H9 (cell line): ENCODE data around the gene TEK. TPM values are rescaled to one million over a fixed set of nuclear protein-coding genes. Genes with fewer than 3 reads are reported as not detected.

Experiments used
- DNase-seq: peaks from one replicate; pipeline ENCODE4 v3.0.0-alpha.2; 2017
- H2AFZ ChIP-seq: one replicate; pipeline ENCODE4 v1.6.1; 2013; ENCODE audit warnings: mild to moderate bottlenecking, low read length, control low read depth, moderate library complexity
- H2AK5ac ChIP-seq: 2 replicates; pipeline ENCODE4 v1.6.1; 2013; ENCODE audit warnings: low read length, control low read depth, mixed read lengths; ENCODE audit not compliant: insufficient read length
- H2BK120ac ChIP-seq: one replicate; pipeline ENCODE4 v1.6.1; 2013; ENCODE audit warnings: low read depth, mild to moderate bottlenecking, low read length, control low read depth, inconsistent platforms; ENCODE audit not compliant: poor library complexity, severe bottlenecking
- H2BK12ac ChIP-seq: 2 replicates; pipeline ENCODE4 v1.6.1; 2013; ENCODE audit warnings: low read length, control low read depth, mixed read lengths, low read depth; ENCODE audit not compliant: insufficient read length
- H2BK15ac ChIP-seq: 2 replicates; pipeline ENCODE4 v1.6.1; 2013; ENCODE audit warnings: low read depth, low read length, control low read depth
- H2BK20ac ChIP-seq: one replicate; pipeline ENCODE4 v1.6.1; 2013; ENCODE audit warnings: low read depth, mild to moderate bottlenecking, low read length, control low read depth, inconsistent platforms; ENCODE audit not compliant: poor library complexity, severe bottlenecking
- H2BK5ac ChIP-seq: 2 replicates; pipeline ENCODE4 v1.6.1; 2013; ENCODE audit warnings: low read length, control low read depth, mixed read lengths; ENCODE audit not compliant: insufficient read length
- H3K14ac ChIP-seq: 2 replicates; pipeline ENCODE4 v1.6.1; 2013; ENCODE audit warnings: low read length, control low read depth; ENCODE audit not compliant: insufficient read depth
- H3K18ac ChIP-seq: 2 replicates; pipeline ENCODE4 v1.6.1; 2013; ENCODE audit warnings: low read depth, mild to moderate bottlenecking, mixed read lengths, low read length, control low read depth; ENCODE audit not compliant: insufficient read length
- H3K23ac ChIP-seq: 2 replicates; pipeline ENCODE4 v1.6.1; 2013; ENCODE audit warnings: low read length, control low read depth, mixed read lengths, low read depth; ENCODE audit not compliant: insufficient read length
- H3K23me2 ChIP-seq: 2 replicates; pipeline ENCODE4 v1.6.1; 2013; ENCODE audit warnings: low read depth, mild to moderate bottlenecking, mixed read lengths, low read length, control low read depth; ENCODE audit not compliant: insufficient read length, poor library complexity, severe bottlenecking
- H3K27ac ChIP-seq: 2 replicates; pipeline ENCODE4 v1.5.1; 2013; ENCODE audit warnings: low read length, control low read depth, mixed read lengths, low read depth; ENCODE audit not compliant: insufficient read length
- H3K27me3 ChIP-seq: 2 replicates; pipeline ENCODE4 v1.6.1; 2013; ENCODE audit warnings: low read length, control low read depth, inconsistent platforms; ENCODE audit not compliant: insufficient read depth
- H3K4ac ChIP-seq: 2 replicates; pipeline ENCODE4 v1.6.1; 2013; ENCODE audit warnings: low read depth, mild to moderate bottlenecking, control low read depth, inconsistent platforms, low read length, moderate library complexity
- H3K4me1 ChIP-seq: 2 replicates; pipeline ENCODE4 v1.6.1; 2013; ENCODE audit warnings: low read length, control low read depth, inconsistent platforms; ENCODE audit not compliant: insufficient read depth
- H3K4me2 ChIP-seq: 2 replicates; pipeline ENCODE4 v1.6.1; 2013; ENCODE audit warnings: low read length, control low read depth, mixed read lengths; ENCODE audit not compliant: insufficient read length, insufficient read depth
- H3K56ac ChIP-seq: 2 replicates; pipeline ENCODE4 v1.6.1; 2013; ENCODE audit warnings: low read depth, mild to moderate bottlenecking, mixed read lengths, low read length, control low read depth; ENCODE audit not compliant: insufficient read length
- H3K79me1 ChIP-seq: 2 replicates; pipeline ENCODE4 v1.6.1; 2013; ENCODE audit warnings: low read depth, mild to moderate bottlenecking, moderate library complexity, low read length, control low read depth, inconsistent platforms; ENCODE audit not compliant: insufficient read depth, poor library complexity, severe bottlenecking
- H3K79me2 ChIP-seq: 2 replicates; pipeline ENCODE4 v1.6.1; 2013; ENCODE audit warnings: low read length, control low read depth, inconsistent platforms; ENCODE audit not compliant: insufficient read depth
- H3K9ac ChIP-seq: 2 replicates; pipeline ENCODE4 v1.6.1; 2013; ENCODE audit warnings: low read length, control low read depth, mixed read lengths; ENCODE audit not compliant: insufficient read length; ENCODE audit errors: extremely low read depth
- H3K9me3 ChIP-seq: one replicate; pipeline ENCODE4 v1.6.1; 2013; ENCODE audit warnings: low read depth, low read length, inconsistent platforms; ENCODE audit not compliant: control insufficient read depth
- H3T11ph ChIP-seq: one replicate; pipeline ENCODE4 v1.6.1; 2013; ENCODE audit warnings: mild to moderate bottlenecking, low read length, control low read depth, inconsistent platforms
- H4K20me1 ChIP-seq: one replicate; pipeline ENCODE4 v1.6.1; 2013; ENCODE audit not compliant: control insufficient read depth, insufficient read length, insufficient read depth
- H4K5ac ChIP-seq: 2 replicates; pipeline ENCODE4 v1.6.1; 2013; ENCODE audit warnings: low read depth, mild to moderate bottlenecking, mixed read lengths, low read length, control low read depth; ENCODE audit not compliant: insufficient read length
- H4K8ac ChIP-seq: replicated peaks from 2 replicates; pipeline ENCODE4 v1.6.1; 2013; ENCODE audit warnings: low read length, control low read depth, mixed read lengths, low read depth; ENCODE audit not compliant: insufficient read length
- H4K91ac ChIP-seq: 2 replicates; pipeline ENCODE4 v1.6.1; 2013; ENCODE audit warnings: low read depth, mild to moderate bottlenecking, moderate library complexity, mixed read lengths, low read length, control low read depth; ENCODE audit not compliant: insufficient read length
- H3K27ac Mint-ChIP-seq, 3 experiments: 2 replicates in 2 of 3; 3 replicates in 1 of 3; pipeline ENCODE4 v1.8.0; 2020 to 2021; ENCODE audit warnings: mixed read lengths in 3 of 3, mild to moderate bottlenecking in 1 of 3, moderate library complexity in 1 of 3
- H3K27me3 Mint-ChIP-seq: 2 replicates; pipeline ENCODE4 v1.8.0; 2021; ENCODE audit warnings: low read depth, mild to moderate bottlenecking, moderate library complexity, mixed read lengths
- H3K36me3 Mint-ChIP-seq, 3 experiments: 2 replicates in 2 of 3; 3 replicates in 1 of 3; pipeline ENCODE4 v1.8.0; 2020 to 2021; ENCODE audit warnings: low read depth in 3 of 3, mixed read lengths in 3 of 3; ENCODE audit not compliant: insufficient read depth in 1 of 3
- H3K4me1 Mint-ChIP-seq, 2 experiments: 2 replicates each; pipeline ENCODE4 v1.8.0; 2020; ENCODE audit warnings: mixed read lengths in 2 of 2
- H3K4me3 Mint-ChIP-seq, 2 experiments: 2 replicates in 1 of 2; 3 replicates in 1 of 2; pipeline ENCODE4 v1.8.0; 2020 to 2021; ENCODE audit warnings: mild to moderate bottlenecking in 2 of 2, mixed read lengths in 2 of 2, moderate library complexity in 1 of 2
- H3K9me3 Mint-ChIP-seq, 2 experiments: 2 replicates in 1 of 2; 3 replicates in 1 of 2; pipeline ENCODE4 v1.8.0; 2020; ENCODE audit warnings: mild to moderate bottlenecking in 2 of 2, mixed read lengths in 2 of 2, moderate library complexity in 1 of 2
- CTCF ChIP-seq: fragments of 200-600 bp; sonication (generic); conservative IDR thresholded peaks from 3 replicates; pipeline ENCODE4 v1.8.0; 2021; ENCODE audit warnings: antibody characterized with exemption, mild to moderate bottlenecking
- WGBS: extraction: QIAGEN DNeasy Blood & Tissue Kit; methylation state at CpG from one replicate; pipeline ENCODE4 v1.1.7; 2013; ENCODE audit warnings: missing lambda C conversion rate, low lambda C conversion rate, mixed read lengths; ENCODE audit not compliant: insufficient read length; ENCODE audit errors: extremely low coverage; 5-methylcytosine and 5-hydroxymethylcytosine counted together
- total RNA-seq: library from RNA; stranded (reverse); gene quantifications from 2 replicates; pipeline ENCODE4 v1.2.1, GENCODE V29; 2021

TEK gene
- total RNA-seq, 1 experiment from 2014 or later: 1.8 TPM

DNA sequence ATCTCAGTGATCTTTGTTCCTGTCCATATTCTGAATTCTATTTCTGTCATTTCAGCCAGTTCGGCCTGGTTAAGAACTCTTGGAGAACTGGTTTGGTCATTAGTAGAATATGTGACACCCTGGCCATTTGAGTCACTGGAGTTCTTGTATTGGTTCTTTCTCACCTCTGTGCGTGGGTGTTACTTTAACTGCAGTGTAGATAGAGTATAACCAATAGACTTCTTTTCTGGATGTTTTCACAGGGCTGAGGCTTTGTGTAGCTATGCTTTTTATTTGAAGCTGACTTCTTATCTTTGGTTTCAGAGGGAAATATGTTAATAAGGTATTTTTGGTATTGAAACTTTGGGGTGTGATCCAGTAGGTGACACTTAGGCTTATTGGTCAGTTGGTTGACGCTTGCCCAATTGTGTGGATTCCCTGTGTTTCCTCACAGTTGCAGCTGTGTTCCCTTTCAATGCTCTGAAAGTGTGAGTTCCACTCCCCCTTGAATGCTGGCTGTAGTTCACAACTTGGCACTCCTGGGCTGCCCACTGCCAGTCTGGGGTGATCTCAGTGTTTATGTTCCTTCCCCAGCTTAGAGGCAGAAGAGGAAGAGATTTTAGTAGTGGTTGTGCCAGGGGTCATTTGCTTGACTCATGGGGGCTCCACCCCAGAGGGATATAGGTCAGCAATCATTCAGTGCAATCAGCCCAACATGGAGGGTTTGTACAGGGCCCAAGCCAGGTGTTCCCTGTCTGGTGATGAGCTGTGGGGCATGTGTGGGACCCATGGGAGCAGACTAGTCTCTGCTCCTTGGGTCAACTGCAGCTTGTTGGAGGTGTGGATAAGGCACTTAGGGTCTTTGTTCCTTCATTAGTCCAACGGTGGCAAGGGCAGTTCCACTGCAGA, 34.9 kb upstream of the TEK start:
- Mint-ChIP-seq H3K9me3 (no peaks in the 10 kb centered on the region; a peak in 2 of 5 replicates), H3K4me3 (no peak overlapping the region), H3K4me1 (peaks cover 12% of the 10 kb centered on the region in 2 experiments; a peak in 3 of 4 replicates), H3K27me3 (no peaks in the 10 kb centered on the region), H3K36me3 (peaks cover 3 to 4% (median 3%) of the 10 kb centered on the region in 3 experiments; a peak in 3 of 7 replicates), H3K27ac (peak overlapping the region in 1 of 3 experiments; percentile 56; a peak in 1 of 7 replicates)
- H3K4me2 ChIP-seq: no peak overlapping the region
- no peak overlapping the region for H2AK5ac ChIP-seq
- no peak overlapping the region for H2BK5ac ChIP-seq
- no peak overlapping the region for H4K5ac ChIP-seq
- H4K8ac ChIP-seq: no peak overlapping the region
- no peaks in the 10 kb centered on the region for H3K4me1 ChIP-seq
- no peak overlapping the region for H3K56ac ChIP-seq
- H3K23ac ChIP-seq: no peak overlapping the region
- no peak overlapping the region for H3K18ac ChIP-seq
- no peak for DNase-seq
- WGBS: no CpG with 5 or more reads among the region's 4 CpGs
- no peak overlapping the region for H2BK12ac ChIP-seq
- H3K9ac ChIP-seq: no peak overlapping the region
- H3K27me3 ChIP-seq: no peaks in the 10 kb centered on the region
- H3T11ph ChIP-seq: no peak overlapping the region
- no peak overlapping the region for H4K91ac ChIP-seq
- no peak overlapping the region for H2BK20ac ChIP-seq
- H2BK15ac ChIP-seq: no peak overlapping the region
- no peak overlapping the region for H2BK120ac ChIP-seq
- H3K79me1 ChIP-seq: no peaks in the 10 kb centered on the region
- H2AFZ ChIP-seq: no peak overlapping the region
- no peak for TF ChIP-seq CTCF
- no peaks in the 10 kb centered on the region for H3K23me2 ChIP-seq
- H3K4ac ChIP-seq: no peak overlapping the region; the same call in 1 of the 2 replicates
- no peaks in the 10 kb centered on the region for H4K20me1 ChIP-seq
- peak overlapping the region; percentile 47; the same call in 1 of the 2 replicates for H3K14ac ChIP-seq
- H3K9me3 ChIP-seq: no peaks in the 10 kb centered on the region
- H3K27ac ChIP-seq: no peak overlapping the region
- no peaks in the 10 kb centered on the region for H3K79me2 ChIP-seq
